Neuronal stem cell (in vitro differentiated cells): ENCODE data around the gene SMIM24.
A peak's percentile ranks its signal among the peaks of the same experiment; 100 is the strongest.

Experiments used
- DNase-seq: peaks from one replicate; pipeline ENCODE4 v3.0.0-alpha.2; 2013; ENCODE audit warnings: low spot score
- H2AFZ ChIP-seq: one replicate; pipeline ENCODE4 v1.6.1; 2013; ENCODE audit warnings: mild to moderate bottlenecking, low read length, inconsistent platforms
- H2AK5ac ChIP-seq: 2 replicates; pipeline ENCODE4 v1.6.1; 2013; ENCODE audit warnings: low read depth, mild to moderate bottlenecking, inconsistent platforms, low read length, moderate library complexity, mixed read lengths
- H2BK120ac ChIP-seq: 2 replicates; pipeline ENCODE4 v1.6.1; 2013; ENCODE audit warnings: low read depth, mild to moderate bottlenecking, inconsistent platforms, low read length, moderate library complexity, mixed read lengths
- H2BK12ac ChIP-seq: one replicate; pipeline ENCODE4 v1.6.1; 2013; ENCODE audit warnings: low read length, inconsistent platforms
- H2BK15ac ChIP-seq: 2 replicates; pipeline ENCODE4 v1.6.1; 2013; ENCODE audit warnings: mild to moderate bottlenecking, low read length, inconsistent platforms, mixed read lengths
- H2BK5ac ChIP-seq: one replicate; pipeline ENCODE4 v1.6.1; 2013; ENCODE audit warnings: inconsistent platforms, mild to moderate bottlenecking, low read length, moderate library complexity
- H3K14ac ChIP-seq: one replicate; pipeline ENCODE4 v1.6.1; 2013; ENCODE audit warnings: low read length, inconsistent platforms
- H3K18ac ChIP-seq: 2 replicates; pipeline ENCODE4 v1.6.1; 2013; ENCODE audit warnings: low read length, inconsistent platforms
- H3K23ac ChIP-seq: 2 replicates; pipeline ENCODE4 v1.6.1; 2013; ENCODE audit warnings: low read depth, mild to moderate bottlenecking, mixed read lengths, low read length, inconsistent platforms; ENCODE audit not compliant: poor library complexity
- H3K27ac ChIP-seq: replicated peaks from 3 replicates; pipeline ENCODE4 v1.5.1; 2013; ENCODE audit warnings: low read length, inconsistent platforms
- H3K27me3 ChIP-seq, 3 experiments: 2 replicates each; pipeline ENCODE4 v1.6.1; 2013; ENCODE audit warnings: low read length in 3 of 3, mild to moderate bottlenecking in 2 of 3, inconsistent platforms in 1 of 3, low read depth in 1 of 3, mixed read lengths in 1 of 3, moderate library complexity in 1 of 3; ENCODE audit not compliant: control insufficient read depth in 3 of 3, insufficient read depth in 3 of 3
- H3K36me3 ChIP-seq, 2 donors: replicated peaks in 1 of 2; 2 replicates each; pipeline ENCODE4 v1.6.1; 2013; ENCODE audit warnings: low read length in 2 of 2; ENCODE audit not compliant: control insufficient read depth in 2 of 2, insufficient read depth in 2 of 2
- H3K4ac ChIP-seq: 2 replicates; pipeline ENCODE4 v1.6.1; 2013; ENCODE audit warnings: inconsistent platforms, mild to moderate bottlenecking, low read length, moderate library complexity
- H3K4me1 ChIP-seq, 2 donors: 1 replicate in 1 of 2; 2 replicates in 1 of 2; pipeline ENCODE4 v1.6.1; 2013; ENCODE audit warnings: low read length in 2 of 2, low read depth in 1 of 2; ENCODE audit not compliant: control insufficient read depth in 2 of 2, insufficient read depth in 1 of 2
- H3K4me2 ChIP-seq: one replicate; pipeline ENCODE4 v1.6.1; 2013; ENCODE audit warnings: mild to moderate bottlenecking, low read length, inconsistent platforms; ENCODE audit not compliant: insufficient read depth, poor library complexity, severe bottlenecking
- H3K4me3 ChIP-seq, 2 donors: 2 replicates each; pipeline ENCODE4 v1.5.1; 2013; ENCODE audit warnings: low read length in 2 of 2, mild to moderate bottlenecking in 2 of 2, inconsistent platforms in 1 of 2, moderate library complexity in 1 of 2
- H3K79me1 ChIP-seq: one replicate; pipeline ENCODE4 v1.6.1; 2013; ENCODE audit warnings: low read depth, mild to moderate bottlenecking, inconsistent platforms, low read length, moderate library complexity
- H3K9ac ChIP-seq: one replicate; pipeline ENCODE4 v1.6.1; 2013; ENCODE audit warnings: mild to moderate bottlenecking, low read depth, low read length, inconsistent platforms; ENCODE audit not compliant: poor library complexity
- H3K9me3 ChIP-seq, 2 donors: replicated peaks in 1 of 2; 2 replicates each; pipeline versions ENCODE3 to v1.6.1; 2013; ENCODE audit warnings: low read length in 2 of 2, mild to moderate bottlenecking in 2 of 2, inconsistent platforms in 1 of 2, low read depth in 1 of 2, mixed read lengths in 1 of 2, moderate library complexity in 1 of 2; ENCODE audit not compliant: control insufficient read depth in 2 of 2, insufficient read depth in 1 of 2
- H4K8ac ChIP-seq: one replicate; pipeline ENCODE4 v1.6.1; 2013; ENCODE audit warnings: low read depth, mild to moderate bottlenecking, inconsistent platforms, low read length, moderate library complexity
- H4K91ac ChIP-seq: one replicate; pipeline ENCODE4 v1.6.1; 2013; ENCODE audit warnings: low read length, low read depth, mild to moderate bottlenecking, inconsistent platforms; ENCODE audit not compliant: poor library complexity
- WGBS, 2 donors: extraction: QIAGEN DNeasy Blood & Tissue Kit; methylation state at CpG; one replicate each; pipeline ENCODE4 v1.1.7; 2013; ENCODE audit warnings: missing lambda C conversion rate in 2 of 2, mixed read lengths in 1 of 2; ENCODE audit not compliant: insufficient read length in 2 of 2, insufficient replicate concordance in 1 of 2; ENCODE audit errors: extremely low coverage in 2 of 2; 5-methylcytosine and 5-hydroxymethylcytosine counted together

SMIM24 gene

GRCh38 chr19:3514930-3515329, 34.6 kb upstream of the SMIM24 start:
- Histone ChIP-seq H3K4ac (no peak overlapping the region), H3K27ac (no peak overlapping the region)
- no CpG with 5 or more reads among the region's 12 CpGs for WGBS, 2 donors

GRCh38 chr19:3513229-3514140, 33.2 kb upstream of the SMIM24 start:
- Histone ChIP-seq H3K27me3 (no peaks in the 10 kb centered on the region), H2AK5ac (no peak overlapping the region), H4K8ac (no peak overlapping the region), H3K4ac (no peak overlapping the region), H3K9ac (no peak overlapping the region), H3K4me3 (no peak overlapping the region), H2AFZ (no peak overlapping the region), H3K9me3 (no peaks in the 10 kb centered on the region), H3K14ac (no peak overlapping the region), H3K36me3 (peaks cover 22 to 81% of the 10 kb centered on the region in 2 donors), H2BK15ac (no peak overlapping the region), H3K27ac (no peak overlapping the region), H2BK5ac (no peak overlapping the region), H4K91ac (no peak overlapping the region), H3K4me1 (no peaks in the 10 kb centered on the region), H2BK120ac (no peak overlapping the region), H3K23ac (peak overlapping the region; percentile 58), H2BK12ac (no peak overlapping the region), H3K79me1 (peaks cover 66% of the 10 kb centered on the region), H3K4me2 (no peak overlapping the region), H3K18ac (no peak overlapping the region)
- no CpG with 5 or more reads among the region's 23 CpGs for WGBS, 2 donors
- DNase-seq: no peak

More at GRCh38 chr19:3514930-3515329, 34.6 kb upstream of the SMIM24 start:
- Histone ChIP-seq H4K8ac (no peak overlapping the region), H2AFZ (no peak overlapping the region), H2BK120ac (no peak overlapping the region), H2BK15ac (no peak overlapping the region), H3K4me1 (no peaks in the 10 kb centered on the region), H3K9me3 (no peaks in the 10 kb centered on the region), H3K18ac (no peak overlapping the region), H2BK5ac (no peak overlapping the region), H3K23ac (no peak overlapping the region), H3K4me3 (no peak overlapping the region), H2BK12ac (no peak overlapping the region), H3K27me3 (no peaks in the 10 kb centered on the region), H3K4me2 (no peak overlapping the region), H4K91ac (no peak overlapping the region), H2AK5ac (no peak overlapping the region), H3K9ac (peak overlapping the region; percentile 53), H3K14ac (no peak overlapping the region), H3K79me1 (peaks cover 61% of the 10 kb centered on the region), H3K36me3 (peaks cover 11 to 81% of the 10 kb centered on the region in 2 donors)
- DNase-seq: no peak

- H2BK120ac ChIP-seq: no peak overlapping the region
- no peak overlapping the region for H2BK15ac ChIP-seq
- H3K4ac ChIP-seq: no peak overlapping the region
- no peak for DNase-seq
- H3K9ac ChIP-seq: no peak overlapping the region
- no peak overlapping the region for H3K4me2 ChIP-seq
- peaks cover under 1% of the 10 kb centered on the region in 2 donors for H3K4me1 ChIP-seq
- peaks cover 65% of the 10 kb centered on the region for H3K79me1 ChIP-seq
- no peak overlapping the region for H2AK5ac ChIP-seq
- H3K14ac ChIP-seq: no peak overlapping the region
- H3K23ac ChIP-seq: no peak overlapping the region
- peaks cover 23 to 82% of the 10 kb centered on the region in 2 donors for H3K36me3 ChIP-seq
- H2AFZ ChIP-seq: no peak overlapping the region
- H2BK12ac ChIP-seq: no peak overlapping the region
- no peak overlapping the region for H3K4me3 ChIP-seq
- no peaks in the 10 kb centered on the region for H3K27me3 ChIP-seq
- H4K8ac ChIP-seq: no peak overlapping the region
- no CpG with 5 or more reads among the region's 17 CpGs for WGBS, 2 donors
- H3K9me3 ChIP-seq: no peaks in the 10 kb centered on the region
- no peak overlapping the region for H4K91ac ChIP-seq
- H3K27ac ChIP-seq: no peak overlapping the region
- no peak overlapping the region for H2BK5ac ChIP-seq
- peak overlapping the region; percentile 38 for H3K18ac ChIP-seq
These were observed 32.4 kb upstream of the SMIM24 start for GRCh38 chr19:3512562-3513228.
